ENCODE measurements around the gene RXFP1. TPM values are rescaled to one million over a fixed set of nuclear protein-coding genes. Genes with fewer than 3 reads are reported as not detected.
A peak's percentile ranks its signal among the peaks of the same experiment; 100 is the strongest.

Gene RXFP1
- total RNA-seq, 1 experiment from 2014 or later = not detected

- DNase-seq (ENCODE audit: low read depth, low spot score) = peak; percentile 13
- ATAC-seq = peak; percentile 36
- Histone ChIP-seq H3K27me3 (ENCODE audit: control insufficient read depth, insufficient read depth, low read length) (no peaks in the 10 kb centered on the region), H3K4me3 (ENCODE audit: low read depth in 2 of 2, low read length in 2 of 2) (peak overlapping the region; percentile 76 to 85), H3K27ac (ENCODE audit: low read length) (peak overlapping the region; percentile 86), H3K36me3 (ENCODE audit: control insufficient read depth, insufficient read depth, low read length) (no peaks in the 10 kb centered on the region; the same call in 1 of the 2 replicates), H3K4me1 (ENCODE audit: control insufficient read depth, insufficient read depth, low read length) (no peaks in the 10 kb centered on the region), H3K9me3 (ENCODE audit: control insufficient read depth, insufficient read depth, low read depth, low read length) (no peaks in the 10 kb centered on the region)
- intact Hi-C loops (cut with micrococcal nuclease; ENCODE audit: unreplicated experiment) = no loop called here
- ChIA-PET POLR2A (no interaction called here), CTCF (no interaction called here)
- no TSS peak for BruUV-seq (replicated peaks)
- no peak for TF ChIP-seq CTCF (IDR thresholded peaks at IDR 0.05)
- TF ChIP-seq REST (IDR thresholded peaks at IDR 0.05; ENCODE audit: insufficient read depth in 1 of 2, low read depth in 2 of 2, low read length in 1 of 2) = no peak
- TF ChIP-seq SIN3A (IDR thresholded peaks at IDR 0.05; ENCODE audit: borderline replicate concordance, insufficient read depth, low read depth, low read length) = no peak
- no peak for TF ChIP-seq POLR2AphosphoS5 (IDR thresholded peaks at IDR 0.05; ENCODE audit: low read depth, low read length)
- no peak for TF ChIP-seq TCF7L2 (IDR thresholded peaks at IDR 0.05; ENCODE audit: low read depth, low read length)
- in situ Hi-C loops (cut with HindIII; ENCODE audit: low pct_unique_long_range_greater_than_20kb, low sequenced_read_pairs) = no loop called here
These were observed 149.4 kb downstream of the RXFP1 start for GRCh38 chr4:158670975-158671664.

DNA sequence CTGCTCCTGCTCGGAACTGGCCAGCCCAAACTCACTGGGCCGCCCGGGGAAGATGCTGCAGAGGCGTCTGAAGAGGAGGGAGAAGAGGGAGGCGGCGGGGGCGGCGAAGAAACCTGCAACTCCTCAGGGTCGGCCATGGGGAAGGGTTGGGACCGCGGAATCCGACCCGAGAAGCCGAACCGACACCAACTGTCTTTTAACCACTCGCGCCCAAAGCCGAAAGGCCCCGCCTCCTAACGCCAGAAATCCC lies 149.9 kb downstream of the RXFP1 start, which contains the start of gene C4orf46:
Gene C4orf46 (minus strand): TSS at position 223 of the 250 bp plus-strand sequence. CDS start 86 bp downstream, at position 137.
- in situ Hi-C loops (cut with HindIII; ENCODE audit: low pct_unique_long_range_greater_than_20kb, low sequenced_read_pairs) (no loop called here), intact Hi-C loops (cut with micrococcal nuclease; ENCODE audit: unreplicated experiment) (no loop called here)
- Histone ChIP-seq H3K36me3 (ENCODE audit: control insufficient read depth, insufficient read depth, low read length) (no peaks in the 10 kb centered on the region; the same call in 1 of the 2 replicates), H3K27me3 (ENCODE audit: control insufficient read depth, insufficient read depth, low read length) (no peaks in the 10 kb centered on the region), H3K4me3 (ENCODE audit: low read depth in 2 of 2, low read length in 2 of 2) (peak within 1 kb of the TSS; percentile 76 to 85), H3K9me3 (ENCODE audit: control insufficient read depth, insufficient read depth, low read depth, low read length) (no peaks in the 10 kb centered on the region), H3K27ac (ENCODE audit: low read length) (peak within 1 kb of the TSS; percentile 86), H3K4me1 (ENCODE audit: control insufficient read depth, insufficient read depth, low read length) (no peaks in the 10 kb centered on the region)
- TF ChIP-seq SIN3A (IDR thresholded peaks at IDR 0.05; ENCODE audit: borderline replicate concordance, insufficient read depth, low read depth, low read length) (peak; percentile 84; the same call in 1 of the 2 replicates), TCF7L2 (IDR thresholded peaks at IDR 0.05; ENCODE audit: low read depth, low read length) (no peak)
- ChIA-PET CTCF (no interaction called here), POLR2A (no interaction called here)
- ATAC-seq (no peak), DNase-seq (ENCODE audit: low read depth, low spot score) (no peak)
- no TSS peak for BruUV-seq (replicated peaks)
